ENCODE results near the gene RAVER1. TPM values are rescaled to one million over a fixed set of nuclear protein-coding genes. Genes with fewer than 3 reads are reported as not detected.

Gene RAVER1
- total RNA-seq, 4 donors from 2014 or later, result 10.0 to 15.9 (median 11.8) TPM

GRCh38 chr19:10278935-10279334 is 54.4 kb downstream of the RAVER1 start:
- Histone ChIP-seq H3K4me1 (no peaks in the 10 kb centered on the region), H3K36me3 (peaks cover 0 to 3% of the 10 kb centered on the region in 2 donors), H3K27me3 (no peaks in the 10 kb centered on the region), H3K27ac (no peak overlapping the region), H3K9me3 (no peaks in the 10 kb centered on the region), H3K4me3 (no peak overlapping the region)
- intact Hi-C loops (cut with DNase I; ENCODE audit: low total_unique reads), result no loop called here
- TF ChIP-seq POLR2A (IDR thresholded peaks at IDR 0.05) (no peak), CTCF (IDR thresholded peaks at IDR 0.05 in 4 of 5, conservative IDR thresholded peaks at IDR 0.05 in 1 of 5) (no peak)
- ATAC-seq, result no peak
- in situ Hi-C loops (cut with MboI; ENCODE audit: low sequenced_read_pairs in 4 of 4), result no loop called here
- DNase-seq, result no peak

GRCh38 chr19:10277795-10278589 is 55.3 kb downstream of the RAVER1 start:
- in situ Hi-C loops (cut with MboI; ENCODE audit: low sequenced_read_pairs in 4 of 4), result no loop called here
- no peaks in the 10 kb centered on the region for H3K36me3 ChIP-seq
- no peak for TF ChIP-seq CTCF (IDR thresholded peaks at IDR 0.05 in 4 of 5, conservative IDR thresholded peaks at IDR 0.05 in 1 of 5)
- TF ChIP-seq POLR2A (IDR thresholded peaks at IDR 0.05), result no peak

GRCh38 chr19:10274589-10274988 is 58.7 kb downstream of the RAVER1 start:
- Histone ChIP-seq H3K4me3 (no peak overlapping the region), H3K9me3 (no peaks in the 10 kb centered on the region), H3K36me3 (no peaks in the 10 kb centered on the region), H3K27me3 (peaks cover 6 to 17% (median 16%) of the 10 kb centered on the region in 3 donors), H3K4me1 (peaks cover 5 to 20% of the 10 kb centered on the region in 2 donors), H3K27ac (no peak overlapping the region)
- ATAC-seq (no peak), DNase-seq (no peak)
- intact Hi-C loops (cut with DNase I; ENCODE audit: low total_unique reads), result loop anchor here (5.0 kb wide), 1 partner anchor 58 kb away; the partner anchor contains the start of gene RAVER1
- in situ Hi-C loops (cut with MboI; ENCODE audit: low sequenced_read_pairs in 4 of 4), result no loop called here
- TF ChIP-seq CTCF (IDR thresholded peaks at IDR 0.05 in 4 of 5, conservative IDR thresholded peaks at IDR 0.05 in 1 of 5) (no peak), POLR2A (IDR thresholded peaks at IDR 0.05) (no peak)

More at GRCh38 chr19:10277795-10278589, 55.3 kb downstream of the RAVER1 start:
- intact Hi-C loops (cut with DNase I; ENCODE audit: low total_unique reads), result no loop called here
- ATAC-seq (no peak), DNase-seq (no peak)
- H3K27ac ChIP-seq, result no peak overlapping the region
- H3K9me3 ChIP-seq, result no peaks in the 10 kb centered on the region
- H3K4me3 ChIP-seq, result no peak overlapping the region
- H3K4me1 ChIP-seq, result no peaks in the 10 kb centered on the region
- no peaks in the 10 kb centered on the region for H3K27me3 ChIP-seq

GRCh38 chr19:10271543-10272086 is 61.7 kb downstream of the RAVER1 start:
- DNase-seq (no peak), ATAC-seq (peak in 1 of 2 donors; percentile 4)
- in situ Hi-C loops (cut with MboI; ENCODE audit: low sequenced_read_pairs in 4 of 4) (no loop called here), intact Hi-C loops (cut with DNase I; ENCODE audit: low total_unique reads) (loop anchor here (5.0 kb wide), 1 partner anchor 61 kb away; the partner anchor contains the start of gene RAVER1)
- H3K36me3 ChIP-seq, result no peaks in the 10 kb centered on the region
- TF ChIP-seq POLR2A (IDR thresholded peaks at IDR 0.05), result no peak
- no peak for TF ChIP-seq CTCF (IDR thresholded peaks at IDR 0.05 in 4 of 5, conservative IDR thresholded peaks at IDR 0.05 in 1 of 5)
- peaks cover 5 to 21% of the 10 kb centered on the region in 2 donors for H3K4me1 ChIP-seq
- peak overlapping the region; percentile 75 to 84 (median 78) for H3K27ac ChIP-seq
- no peaks in the 10 kb centered on the region for H3K9me3 ChIP-seq
- H3K4me3 ChIP-seq, result peak overlapping the region; percentile 49 to 60 (median 56)
- peaks cover 7 to 24% (median 18%) of the 10 kb centered on the region in 3 donors for H3K27me3 ChIP-seq

All from gastrocnemius medialis (tissue), 4 donors.